Upper lobe of left lung (tissue), 6 donors: ENCODE results near the gene CCDC85B. TPM values are rescaled to one million over a fixed set of nuclear protein-coding genes. Genes with fewer than 3 reads are reported as not detected.

Experiments
- ATAC-seq, 2 donors: fragments of 200-7000 bp; cut with Tn5 transposase; one replicate each; pipeline ENCODE4 v1.9.1; 2022; ENCODE audit warnings: mild to moderate bottlenecking in 2 of 2, moderate library complexity in 2 of 2; ENCODE audit not compliant: low FRiP score in 2 of 2
- DNase-seq, 2 donors: peaks; one replicate each; pipeline ENCODE4 v3.0.0-alpha.2; 2019 to 2020
- H3K27ac ChIP-seq, 4 donors: fragments of 200-600 bp; sonication (generic); one replicate each; pipeline ENCODE4 v1.5.1; 2016 to 2019
- H3K27me3 ChIP-seq, 4 donors: fragments of 200-600 bp; sonication (generic); one replicate each; pipeline ENCODE4 v1.5.1; 2017 to 2019
- H3K36me3 ChIP-seq, 4 donors: fragments of 200-600 bp; sonication (generic); one replicate each; pipeline ENCODE4 v1.5.1; 2016 to 2019
- H3K4me1 ChIP-seq, 4 donors: fragments of 200-600 bp; sonication (generic); one replicate each; pipeline ENCODE4 v1.5.1; 2018 to 2019
- H3K4me3 ChIP-seq, 4 donors: fragments of 200-600 bp; sonication (generic); one replicate each; pipeline ENCODE4 v1.5.1; 2017 to 2019; ENCODE audit warnings: mild to moderate bottlenecking in 2 of 4, moderate library complexity in 1 of 4
- H3K9me3 ChIP-seq, 4 donors: fragments of 200-600 bp; sonication (generic); one replicate each; pipeline ENCODE4 v1.5.1; 2018 to 2019
- CTCF ChIP-seq, 6 experiments: fragments of 450-650 bp in 4 of 6; fragments of 200-600 bp in 2 of 6; sonication (generic) in 2 of 6; IDR thresholded peaks; one replicate each; pipeline ENCODE4 v1.5.1; 2016 to 2019; ENCODE audit warnings: antibody characterized with exemption in 6 of 6
- EP300 ChIP-seq, 4 donors: sonication (generic); formaldehyde crosslinking; IDR thresholded peaks; one replicate each; pipeline ENCODE4 v1.5.1; 2017; ENCODE audit warnings: antibody characterized with exemption in 4 of 4, control low read depth in 2 of 4
- POLR2A ChIP-seq, 4 donors: fragments of 450-650 bp; IDR thresholded peaks; one replicate each; pipeline ENCODE4 v1.5.1; 2016 to 2017; ENCODE audit warnings: antibody characterized with exemption in 4 of 4, mild to moderate bottlenecking in 2 of 4
- POLR2AphosphoS5 ChIP-seq, 2 donors: sonication (generic); formaldehyde crosslinking; IDR thresholded peaks; one replicate each; pipeline ENCODE4 v1.5.1; 2017; ENCODE audit warnings: antibody characterized with exemption in 2 of 2
- WGBS, 2 donors: methylation state at CpG; one replicate each; pipeline ENCODE4 v1.1.5; 2017 to 2018; 5-methylcytosine and 5-hydroxymethylcytosine counted together
- total RNA-seq, 6 donors: library from RNA; depleted of rRNA in 4 of 6; stranded (reverse); fragments of >200 nt in 4 of 6; gene quantifications; one replicate each; pipeline versions ENCODE4 v1.1.0 to v1.2.1, GENCODE V29; 2016 to 2021
- donor health status: DM: no; HTN: no; CAD: no; lungs with moderate emphysema.
- donor health status: DM: no; HTN: yes; CAD: no; lungs with severe emphysema.

Gene CCDC85B
- total RNA-seq, 6 donors from 2014 or later = 19.9 to 69.7 (median 37.2) TPM

- Histone ChIP-seq H3K27me3 (no peaks in the 10 kb centered on the region), H3K36me3 (peaks cover 19 to 56% (median 52%) of the 10 kb centered on the region in 4 donors), H3K27ac (no peak overlapping the region), H3K4me3 (no peak overlapping the region), H3K9me3 (peaks cover 0 to 7% (median 0%) of the 10 kb centered on the region in 4 donors), H3K4me1 (peaks cover 12 to 27% (median 14%) of the 10 kb centered on the region in 4 donors)
- TF ChIP-seq CTCF (IDR thresholded peaks at IDR 0.05) (peak in 2 of 6 experiments; percentile 8 to 54), POLR2A (IDR thresholded peaks at IDR 0.05) (no peak)
- ATAC-seq (peak; percentile 27 to 30), DNase-seq (peak in 1 of 2 donors; percentile 78)
- 89 to 90% methylated on average over 9 to 14 of the region's 14 CpGs for WGBS, 2 donors
These were observed 39.3 kb upstream of the CCDC85B start for GRCh38 chr11:65851083-65851579.

GRCh38 chr11:65851811-65852507 lies 38.5 kb upstream of the CCDC85B start:
- Histone ChIP-seq H3K36me3 (peaks cover 19 to 62% (median 52%) of the 10 kb centered on the region in 4 donors), H3K4me1 (peaks cover 18 to 34% (median 19%) of the 10 kb centered on the region in 4 donors), H3K9me3 (peaks cover 0 to 7% (median 0%) of the 10 kb centered on the region in 4 donors), H3K27me3 (no peaks in the 10 kb centered on the region), H3K27ac (no peak overlapping the region), H3K4me3 (no peak overlapping the region)
- no peak for TF ChIP-seq POLR2A (IDR thresholded peaks at IDR 0.05)
- TF ChIP-seq EP300 (IDR thresholded peaks at IDR 0.05) = no peak
- no peak for TF ChIP-seq CTCF (IDR thresholded peaks at IDR 0.05)
- no peak for TF ChIP-seq POLR2AphosphoS5 (IDR thresholded peaks at IDR 0.05)
- DNase-seq = no peak
- no peak for ATAC-seq
- 89 to 93% methylated on average over 8 to 10 of the region's 10 CpGs for WGBS, 2 donors

GRCh38 chr11:65852508-65853245 lies 37.8 kb upstream of the CCDC85B start:
- Histone ChIP-seq H3K36me3 (peaks cover 19 to 62% (median 52%) of the 10 kb centered on the region in 4 donors), H3K4me1 (peaks cover 18 to 34% (median 19%) of the 10 kb centered on the region in 4 donors), H3K4me3 (no peak overlapping the region), H3K9me3 (peaks cover 0 to 7% (median 0%) of the 10 kb centered on the region in 4 donors), H3K27ac (peak overlapping the region in 1 of 4 donors; percentile 14), H3K27me3 (no peaks in the 10 kb centered on the region)
- peak in 1 of 2 donors; percentile 85 for DNase-seq
- 92 to 95% methylated on average over 9 to 33 of the region's 33 CpGs for WGBS, 2 donors
- TF ChIP-seq EP300 (IDR thresholded peaks at IDR 0.05) (no peak), CTCF (IDR thresholded peaks at IDR 0.05) (no peak), POLR2A (IDR thresholded peaks at IDR 0.05) (no peak), POLR2AphosphoS5 (IDR thresholded peaks at IDR 0.05) (no peak)
- no peak for ATAC-seq

GRCh38 chr11:65853246-65853979 lies 37.1 kb upstream of the CCDC85B start:
- Histone ChIP-seq H3K4me3 (no peak overlapping the region), H3K27ac (peak overlapping the region in 1 of 4 donors; percentile 14), H3K27me3 (no peaks in the 10 kb centered on the region), H3K36me3 (peaks cover 19 to 62% (median 52%) of the 10 kb centered on the region in 4 donors), H3K4me1 (peaks cover 18 to 34% (median 19%) of the 10 kb centered on the region in 4 donors), H3K9me3 (peaks cover 0 to 7% (median 0%) of the 10 kb centered on the region in 4 donors)
- DNase-seq = no peak
- no peak for TF ChIP-seq EP300 (IDR thresholded peaks at IDR 0.05)
- TF ChIP-seq POLR2AphosphoS5 (IDR thresholded peaks at IDR 0.05) = no peak
- TF ChIP-seq CTCF (IDR thresholded peaks at IDR 0.05) = no peak
- TF ChIP-seq POLR2A (IDR thresholded peaks at IDR 0.05) = no peak
- no peak for ATAC-seq
- WGBS, 2 donors = 88 to 95% methylated on average over 4 to 6 of the region's 6 CpGs
